ENCODE results near the gene PPT1. TPM values are rescaled to one million over a fixed set of nuclear protein-coding genes. Genes with fewer than 3 reads are reported as not detected.

Gene PPT1
- 29.1 TPM for total RNA-seq (ENCODE audit: insufficient read depth, low replicate concordance)

- peak; percentile 83 for DNase-seq (ENCODE audit: low spot score)
Measured at GRCh38 chr1:40096977-40097782, at the start of gene PPT1. TSS of gene PPT1 (minus strand) at chr1:40097252. CDS start at chr1:40097238, 14 bp downstream.

DNA sequence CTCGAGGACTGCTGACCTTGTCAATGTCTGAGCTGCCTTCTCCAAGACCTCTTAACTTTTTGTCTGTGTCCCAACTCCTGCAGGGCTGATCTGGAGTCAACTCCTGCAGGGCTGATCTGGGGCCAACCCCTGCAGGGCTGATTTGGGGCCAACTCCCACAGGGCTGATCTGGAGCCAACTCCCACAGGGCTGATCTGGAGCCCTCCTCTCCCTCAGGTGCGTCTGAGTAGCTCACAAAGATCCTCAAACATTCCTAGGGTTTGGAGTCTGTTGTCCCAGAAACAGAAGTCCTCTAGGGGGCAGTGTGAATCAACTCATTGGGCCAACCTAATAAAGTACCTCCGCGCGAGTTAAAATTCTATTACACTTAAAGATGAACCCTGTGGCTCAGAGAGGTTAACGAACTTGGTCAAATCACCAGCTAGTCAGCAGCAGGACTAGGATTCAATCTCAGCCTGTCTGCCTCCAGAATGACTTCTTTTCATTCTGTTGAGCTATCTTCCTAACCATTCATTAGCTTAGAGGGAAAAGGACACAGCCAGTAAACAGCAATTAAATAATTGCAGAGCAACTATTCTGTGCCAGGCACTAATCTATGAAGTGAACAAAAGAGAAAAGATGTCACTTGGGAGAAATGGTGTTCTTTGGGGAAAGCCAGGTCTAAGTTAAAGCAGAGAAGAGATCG lies 47.0 kb upstream of the PPT1 start:
- peak; percentile 77 for DNase-seq (ENCODE audit: low spot score)

DNA sequence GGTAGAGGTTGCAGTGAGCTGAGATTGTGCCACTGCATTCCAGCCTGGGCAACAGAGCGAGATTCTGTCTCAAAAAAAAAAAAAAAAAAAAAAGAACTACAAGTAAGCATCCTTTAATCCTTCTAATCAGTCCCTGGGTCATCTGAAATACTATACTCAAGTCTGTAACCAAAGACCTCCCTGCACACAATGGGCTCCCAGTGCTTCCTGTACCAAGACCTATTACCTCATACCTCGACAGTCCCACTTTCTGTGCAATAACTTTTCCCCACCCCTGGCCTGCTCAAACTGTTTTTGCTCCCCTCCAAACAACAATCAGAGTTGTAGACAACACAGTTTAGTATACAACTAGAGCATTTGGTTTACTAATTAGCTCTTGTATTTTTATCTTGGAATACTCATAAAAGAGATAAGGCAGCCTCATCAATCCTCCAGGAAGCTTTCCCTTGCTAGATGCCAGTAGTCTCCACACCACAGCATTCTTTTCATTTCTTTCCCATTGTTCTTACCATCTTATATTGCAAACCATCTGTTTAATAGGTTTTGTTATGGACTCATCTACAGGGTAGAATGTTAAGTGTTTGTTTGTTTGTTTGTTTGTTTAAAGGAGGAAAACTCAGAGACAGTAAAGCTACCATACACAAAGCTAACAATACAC lies 45.0 kb upstream of the PPT1 start:
- DNase-seq (ENCODE audit: low spot score), result no peak

DNA sequence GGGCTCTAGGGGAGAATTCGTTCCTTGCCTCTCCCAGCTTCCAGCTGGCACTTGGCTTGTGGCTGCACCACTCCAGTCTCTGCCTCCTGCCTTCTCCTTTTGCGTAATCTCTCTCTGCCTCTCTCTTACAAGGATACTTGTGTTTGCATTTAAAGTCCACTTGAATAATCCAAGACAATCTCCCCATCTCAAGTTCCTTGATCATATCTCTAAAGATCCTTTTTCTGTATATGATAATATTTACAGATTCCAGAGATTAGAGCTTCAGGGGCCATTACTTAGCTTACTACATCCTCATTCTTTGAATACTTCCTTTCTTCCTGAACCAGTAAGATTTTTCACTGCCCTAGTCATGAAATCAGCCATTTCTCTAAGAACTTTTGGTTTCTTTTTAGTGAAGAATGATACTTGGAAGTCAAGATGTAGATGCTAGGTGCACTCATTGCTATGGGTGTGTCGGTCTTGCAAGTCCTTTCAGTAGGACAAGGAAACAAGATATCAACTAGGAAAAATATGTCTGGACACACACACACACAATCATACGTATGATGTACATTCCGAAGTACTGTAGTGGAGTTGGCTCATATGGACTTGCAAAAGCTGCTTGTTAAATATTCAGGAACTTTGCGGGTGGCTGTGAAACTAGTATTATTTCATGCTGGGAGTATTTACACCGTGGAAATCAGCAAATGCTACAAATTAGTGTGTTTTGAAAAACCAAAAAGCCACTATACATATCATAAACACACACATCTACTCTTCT lies 43.3 kb upstream of the PPT1 start:
- no peak for DNase-seq (ENCODE audit: low spot score)

- DNase-seq (ENCODE audit: low spot score), result no peak
Measured at GRCh38 chr1:40133839-40134238, 36.8 kb upstream of the PPT1 start.

DNA sequence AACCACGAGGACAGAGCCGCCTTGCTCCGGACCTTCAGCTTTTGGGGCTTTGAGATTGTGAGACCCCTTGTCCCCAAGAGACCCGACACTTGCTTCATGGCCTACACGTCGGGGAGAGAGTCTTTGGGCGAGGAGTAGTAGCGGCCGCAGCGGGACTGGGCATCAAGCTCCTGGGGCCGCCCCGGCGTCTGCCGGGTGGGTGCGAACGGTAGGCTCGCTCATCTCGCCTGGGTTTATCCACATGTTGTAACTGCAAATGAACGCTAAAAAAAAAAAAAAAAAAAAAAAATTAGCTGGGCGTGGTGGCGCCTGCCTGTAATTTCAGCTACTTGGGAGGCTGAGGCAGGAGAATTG lies 36.2 kb upstream of the PPT1 start:
- no peak for DNase-seq (ENCODE audit: low spot score)

DNA sequence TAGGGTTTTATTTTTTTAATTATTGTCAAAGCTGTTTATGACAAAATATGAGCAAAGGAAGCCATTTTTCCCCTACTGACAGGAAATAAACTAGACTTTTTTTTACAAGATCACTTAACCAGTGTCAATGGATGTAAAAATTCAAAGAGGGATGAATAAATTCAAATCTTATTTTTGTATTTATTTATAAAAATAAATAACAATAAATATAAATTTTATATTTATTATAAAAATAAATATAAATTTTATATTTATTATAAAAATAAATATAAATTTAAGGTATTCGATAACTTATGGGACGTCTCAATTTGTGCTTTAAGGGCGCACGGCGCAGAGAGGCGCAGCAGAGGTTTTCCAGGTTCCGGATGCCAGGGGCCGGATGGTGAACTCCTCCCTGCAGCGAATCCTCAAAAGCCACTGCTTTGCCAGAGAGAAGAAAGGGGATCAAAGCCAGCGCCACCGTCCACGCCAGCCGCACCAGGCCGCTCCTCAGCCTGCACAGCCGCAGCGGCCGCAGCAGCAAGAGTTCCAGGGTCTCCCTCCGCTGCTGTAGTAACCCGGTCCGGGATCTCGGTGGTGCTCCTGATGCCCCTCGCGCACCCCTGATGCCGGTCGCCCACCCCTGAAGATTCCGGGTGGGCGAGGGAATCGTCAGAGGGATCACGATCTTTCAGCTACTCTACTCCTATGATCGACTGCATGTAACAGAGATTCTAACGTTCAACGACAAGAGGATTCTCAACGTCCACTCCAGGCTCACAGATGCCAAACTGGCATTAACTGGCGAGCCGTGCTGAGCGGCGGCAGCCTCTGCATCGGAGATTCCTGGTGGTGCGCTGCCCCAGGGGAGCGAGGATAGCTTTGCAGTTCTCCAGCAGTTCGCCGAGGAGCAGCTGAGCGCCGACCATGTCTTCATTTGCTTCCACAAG lies 35.6 kb upstream of the PPT1 start:
- DNase-seq (ENCODE audit: low spot score), result peak; percentile 32

- DNase-seq (ENCODE audit: low spot score), result peak; percentile 9
Measured at GRCh38 chr1:40130892-40131291, 33.8 kb upstream of the PPT1 start.

- no peak for DNase-seq (ENCODE audit: low spot score)
Measured at GRCh38 chr1:40122855-40123254, 25.8 kb upstream of the PPT1 start.

DNA sequence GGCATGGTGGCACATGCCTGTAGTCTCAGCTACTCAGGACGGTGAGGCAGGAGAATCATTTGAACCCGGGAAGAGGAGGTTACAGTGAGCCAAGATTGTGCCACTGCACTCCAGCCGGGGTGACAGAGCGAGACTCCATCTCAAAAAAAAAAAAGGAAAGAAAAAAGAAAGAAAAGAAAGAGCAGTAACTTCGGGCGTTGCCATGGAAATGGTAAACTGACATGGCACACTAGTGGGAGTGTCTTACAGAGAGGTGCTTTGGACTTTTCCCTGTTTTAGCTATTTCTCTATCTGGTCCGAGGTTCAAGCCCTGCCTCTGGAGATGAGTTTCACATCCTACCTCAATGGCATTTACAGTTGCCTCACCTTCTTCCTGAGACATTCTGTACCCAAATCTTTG lies 23.1 kb upstream of the PPT1 start:
- DNase-seq (ENCODE audit: low spot score), result no peak

DNA sequence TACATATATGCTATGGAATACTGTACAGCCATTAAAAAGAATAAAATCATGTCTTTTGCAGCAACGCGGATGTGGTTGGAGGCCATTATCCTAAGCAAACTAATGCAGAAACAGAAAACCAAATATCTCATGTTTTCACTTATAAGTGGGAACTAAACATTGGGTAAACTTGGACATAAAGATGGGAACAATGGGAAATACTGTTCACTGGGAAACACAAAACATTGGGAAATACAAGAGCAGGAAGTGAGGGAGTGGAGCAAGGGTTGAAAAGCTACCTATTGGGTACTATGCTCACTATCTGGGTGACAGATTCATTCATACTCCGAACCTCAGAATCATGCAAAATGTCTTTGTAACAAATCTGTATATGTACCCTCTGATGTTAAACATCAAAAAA lies 17.3 kb upstream of the PPT1 start:
- DNase-seq (ENCODE audit: low spot score), result no peak

DNA sequence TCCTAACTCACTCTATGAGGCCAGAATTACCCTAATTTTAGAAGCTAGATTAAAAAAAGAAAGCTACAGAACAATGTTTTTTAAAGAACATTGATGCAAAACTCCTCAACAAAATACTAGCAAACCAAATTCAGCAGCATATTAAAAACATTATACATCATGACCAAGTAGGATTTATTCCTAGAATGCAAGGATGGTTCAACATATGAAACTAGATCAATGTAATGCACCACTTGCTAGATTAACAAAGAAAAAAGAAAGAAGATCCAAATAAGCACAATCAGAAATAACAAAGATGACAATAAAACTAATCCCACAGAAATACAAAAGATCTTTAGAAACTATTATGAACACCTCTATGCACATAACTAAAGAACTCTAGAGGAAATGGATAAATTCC lies 13.3 kb upstream of the PPT1 start:
- DNase-seq (ENCODE audit: low spot score), result no peak

GRCh38 chr1:40107290-40107959 lies 10.4 kb upstream of the PPT1 start:
- DNase-seq (ENCODE audit: low spot score), result peak; percentile 63

- DNase-seq (ENCODE audit: low spot score), result no peak
Measured at GRCh38 chr1:40105028-40105427, 8.0 kb upstream of the PPT1 start.

DNA sequence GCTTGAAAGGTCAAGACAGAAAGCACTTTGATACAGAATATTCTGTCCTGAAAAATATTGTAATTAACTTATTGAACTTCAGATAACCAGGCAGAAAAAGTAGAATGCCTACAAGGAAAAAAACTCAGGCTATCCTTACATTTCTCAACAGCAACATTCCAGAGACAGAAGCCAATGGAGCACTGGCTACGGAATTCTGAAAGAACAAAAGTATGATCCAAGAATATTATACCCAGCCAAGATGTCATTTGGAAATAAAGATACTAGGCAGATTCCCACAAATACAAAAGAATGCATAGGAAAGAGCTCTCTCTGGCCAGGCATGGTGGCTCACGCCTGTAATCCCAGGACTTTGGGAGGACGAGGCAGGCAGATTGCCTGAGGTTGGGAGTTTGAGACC lies 5.8 kb upstream of the PPT1 start:
- DNase-seq (ENCODE audit: low spot score), result no peak

GRCh38 chr1:40102038-40102437 lies 5.0 kb upstream of the PPT1 start:
- DNase-seq (ENCODE audit: low spot score), result no peak

GRCh38 chr1:40096646-40096976 lies 441 bp downstream of the PPT1 start:
- DNase-seq (ENCODE audit: low spot score), result no peak

GRCh38 chr1:40095806-40096205 lies 1.2 kb downstream of the PPT1 start:
- no peak for DNase-seq (ENCODE audit: low spot score)

DNA sequence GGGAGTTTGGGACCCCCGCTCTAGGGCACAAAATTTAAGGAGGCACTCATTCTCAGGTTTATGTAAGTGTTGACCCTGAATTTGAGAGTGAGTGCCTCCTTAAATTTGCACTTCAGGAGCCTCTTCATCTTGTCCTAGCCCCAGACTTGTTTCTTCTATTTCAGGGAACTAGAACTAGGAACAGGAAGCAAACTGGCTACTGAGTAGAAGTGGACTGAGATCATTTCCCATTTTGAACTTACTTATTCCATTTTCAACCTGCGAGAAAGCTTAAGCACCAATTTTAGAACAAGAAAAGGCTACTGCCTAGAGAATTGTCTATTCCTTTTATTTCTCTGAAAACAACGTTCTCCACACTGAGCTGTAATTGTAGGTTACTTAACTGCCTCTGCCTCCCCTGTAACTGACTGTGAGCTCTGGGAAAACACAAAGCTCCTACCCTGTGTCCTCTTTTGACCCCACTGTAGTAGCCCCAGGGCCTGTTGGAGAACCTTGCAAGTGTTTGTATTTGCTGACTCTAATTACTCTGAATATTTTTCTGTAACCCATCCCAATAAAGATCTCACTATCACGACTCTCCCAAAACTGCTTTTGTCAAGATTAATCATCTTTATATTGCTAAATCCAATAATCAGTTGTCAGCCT lies 2.5 kb downstream of the PPT1 start:
- DNase-seq (ENCODE audit: low spot score), result no peak
